GM18870 (cell line): ENCODE measurements around the gene CAT.

ENCODE experiments used
- ATAC-seq: cut with Tn5 transposase; IDR thresholded peaks from one replicate; pipeline ENCODE4 v1.9.1; 2021; ENCODE audit warnings: moderate library complexity; ENCODE audit not compliant: unreplicated experiment

The CAT gene

DNA sequence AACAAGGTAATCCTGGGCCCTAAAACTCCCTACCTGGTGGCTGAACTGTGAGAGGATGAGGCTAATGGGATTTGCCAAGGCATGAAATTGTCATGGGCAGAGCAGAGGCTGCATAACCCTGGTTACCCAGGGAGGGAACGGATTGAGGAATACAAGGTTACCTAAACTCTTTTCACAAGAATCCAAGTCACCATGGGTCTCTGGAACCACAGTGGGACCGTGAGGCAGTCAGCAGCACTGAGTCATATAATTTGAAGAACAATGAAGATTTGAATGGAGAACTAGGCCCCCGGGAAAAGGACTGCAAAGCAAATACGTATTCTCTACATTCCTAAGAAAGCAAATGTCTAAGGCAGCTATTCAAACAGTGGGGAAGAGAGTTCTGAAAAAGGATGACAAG lies 19.8 kb downstream of the CAT start:
- no peak for ATAC-seq

DNA sequence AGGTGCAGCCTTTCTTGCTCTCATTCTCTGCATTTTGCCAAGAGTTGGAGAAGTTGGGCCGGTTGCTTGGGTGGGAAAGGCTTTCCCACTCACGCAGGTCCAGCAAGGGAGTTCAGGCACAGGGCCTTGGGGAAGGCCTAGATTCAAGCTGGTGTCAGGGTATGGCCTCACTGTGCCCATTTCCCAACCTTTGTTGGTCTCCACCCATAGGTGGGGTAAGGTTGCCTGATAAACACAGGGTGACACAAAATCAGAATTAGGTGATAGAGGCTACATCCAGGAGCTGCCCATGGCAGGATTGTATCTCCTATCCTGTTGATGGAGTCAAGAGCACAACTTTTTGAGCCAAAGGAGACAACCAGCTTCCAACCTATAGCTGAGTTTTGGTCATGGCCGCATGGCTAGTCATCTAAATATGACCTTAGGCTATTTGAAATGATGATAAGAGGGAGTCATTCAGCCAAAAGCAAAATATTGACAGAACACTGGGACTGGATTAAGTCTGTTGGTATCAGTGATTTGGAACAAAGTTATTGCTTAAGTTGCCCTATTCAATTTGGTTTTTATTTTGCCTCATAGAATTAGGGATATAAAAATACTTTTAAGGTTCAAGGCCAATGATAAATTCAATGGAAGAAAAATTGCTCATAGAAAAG lies 20.9 kb downstream of the CAT start:
- no peak for ATAC-seq

DNA sequence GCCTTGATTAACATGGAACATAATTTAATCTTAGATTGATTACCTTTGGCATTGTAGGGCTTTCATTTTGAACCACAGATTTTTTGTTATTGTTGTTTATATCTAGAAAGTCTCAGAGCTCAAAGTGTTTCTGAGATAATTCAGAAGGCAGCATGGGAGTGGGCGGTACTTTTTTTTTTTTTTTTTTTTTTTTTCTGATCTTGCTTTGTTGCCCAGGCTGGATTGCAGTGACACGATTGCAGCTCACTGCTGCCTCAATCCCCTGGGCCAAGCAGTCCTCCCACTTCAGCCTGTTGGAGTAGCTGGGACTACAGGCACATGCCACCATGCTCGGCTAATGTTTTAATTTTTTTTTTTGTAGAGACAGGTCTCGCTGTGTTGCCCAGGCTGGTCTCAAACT lies 21.5 kb downstream of the CAT start:
- ATAC-seq: no peak

DNA sequence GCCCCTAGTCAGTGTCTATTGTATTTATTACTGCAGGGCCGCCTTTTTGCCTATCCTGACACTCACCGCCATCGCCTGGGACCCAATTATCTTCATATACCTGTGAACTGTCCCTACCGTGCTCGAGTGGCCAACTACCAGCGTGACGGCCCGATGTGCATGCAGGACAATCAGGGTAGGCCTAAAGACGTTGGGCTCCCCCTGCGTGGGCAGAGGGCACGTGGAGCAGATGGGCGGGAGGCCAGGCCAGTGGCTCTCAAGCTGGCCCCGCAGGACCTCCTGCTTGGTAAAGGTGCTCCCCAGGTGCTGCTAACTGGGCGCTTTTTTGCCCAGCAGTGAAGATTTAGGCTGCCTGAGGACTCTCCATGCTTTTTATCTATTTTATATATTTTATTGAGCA lies 22.5 kb downstream of the CAT start:
- no peak for ATAC-seq

DNA sequence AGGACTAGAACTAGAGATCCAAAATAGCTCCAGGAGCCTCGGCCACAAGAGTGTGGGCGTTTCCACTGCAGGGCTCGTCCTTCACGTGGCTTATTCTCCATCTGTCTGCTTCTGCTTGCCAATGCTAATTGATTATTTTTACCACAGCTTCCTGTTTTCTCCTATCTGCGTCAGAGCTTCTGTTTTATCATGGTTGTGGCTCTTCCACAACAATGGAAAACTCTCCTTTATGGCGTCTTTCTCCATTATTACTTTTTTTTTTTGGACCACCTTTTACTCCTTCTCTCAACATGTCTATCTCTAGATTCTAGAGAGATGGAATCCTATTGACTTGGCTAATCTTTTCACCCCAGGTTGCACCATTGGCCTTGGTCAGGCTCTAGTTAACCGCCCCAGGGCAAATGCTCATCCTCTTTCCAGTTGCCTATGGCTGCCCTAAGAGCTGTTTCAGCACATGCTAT lies 25.9 kb downstream of the CAT start:
- no peak for ATAC-seq

DNA sequence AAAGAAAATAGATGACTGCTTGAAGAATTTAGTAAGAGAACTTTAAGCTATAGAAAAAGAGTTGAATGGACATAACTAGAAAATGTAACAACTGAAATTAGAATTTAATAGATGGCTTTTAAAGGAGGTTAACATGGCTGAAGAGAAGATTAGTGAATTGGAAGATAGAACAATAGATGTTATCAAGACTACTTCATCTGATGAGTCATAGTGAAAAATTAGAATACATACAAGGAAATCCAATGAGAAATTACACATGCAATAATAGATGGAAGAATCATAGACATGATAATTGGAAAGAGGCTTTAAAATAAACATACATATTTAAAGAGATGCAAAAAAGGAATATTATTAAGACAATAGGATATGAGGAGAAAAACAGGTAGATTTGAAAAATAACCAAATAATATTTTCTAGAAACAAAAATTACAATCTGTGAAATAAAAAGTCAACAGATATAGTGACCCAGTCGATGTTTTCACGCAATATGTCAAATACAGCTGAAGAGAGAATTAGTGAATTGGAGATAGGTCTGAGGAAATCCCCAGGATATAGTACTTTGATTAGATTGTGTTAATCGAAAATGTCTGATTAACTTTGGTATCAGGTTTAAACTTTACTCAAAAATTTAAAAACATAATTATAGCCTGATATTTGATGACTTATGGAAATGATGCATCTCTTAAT lies 28.2 kb downstream of the CAT start:
- ATAC-seq: no peak

DNA sequence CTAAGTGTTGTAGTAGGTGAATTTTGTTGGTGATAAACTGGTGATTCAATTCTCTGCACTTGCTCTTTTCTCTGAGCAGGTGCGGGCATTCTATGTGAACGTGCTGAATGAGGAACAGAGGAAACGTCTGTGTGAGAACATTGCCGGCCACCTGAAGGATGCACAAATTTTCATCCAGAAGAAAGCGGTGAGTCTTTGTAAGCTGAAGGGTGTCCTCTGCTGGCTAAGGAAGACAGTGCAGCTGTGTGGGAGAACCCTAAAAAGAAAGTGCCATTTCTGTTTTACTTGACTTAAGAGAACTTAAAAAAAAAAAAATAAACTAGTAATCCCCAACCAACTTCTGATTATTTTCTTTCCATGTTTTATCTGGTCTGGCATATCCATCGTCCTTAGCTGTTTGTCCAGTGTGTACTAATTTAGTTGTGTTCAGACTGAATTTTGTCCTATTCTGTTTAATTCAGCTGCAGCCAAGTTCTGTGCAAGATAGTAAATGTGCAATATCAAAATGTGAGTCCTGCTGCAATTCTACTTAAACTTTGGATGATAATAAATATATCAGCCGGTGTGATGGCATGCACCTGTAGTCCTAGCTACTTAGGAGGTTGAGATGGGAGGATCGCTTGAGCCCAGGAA lies 29.6 kb downstream of the CAT start:
- ATAC-seq: no peak

DNA sequence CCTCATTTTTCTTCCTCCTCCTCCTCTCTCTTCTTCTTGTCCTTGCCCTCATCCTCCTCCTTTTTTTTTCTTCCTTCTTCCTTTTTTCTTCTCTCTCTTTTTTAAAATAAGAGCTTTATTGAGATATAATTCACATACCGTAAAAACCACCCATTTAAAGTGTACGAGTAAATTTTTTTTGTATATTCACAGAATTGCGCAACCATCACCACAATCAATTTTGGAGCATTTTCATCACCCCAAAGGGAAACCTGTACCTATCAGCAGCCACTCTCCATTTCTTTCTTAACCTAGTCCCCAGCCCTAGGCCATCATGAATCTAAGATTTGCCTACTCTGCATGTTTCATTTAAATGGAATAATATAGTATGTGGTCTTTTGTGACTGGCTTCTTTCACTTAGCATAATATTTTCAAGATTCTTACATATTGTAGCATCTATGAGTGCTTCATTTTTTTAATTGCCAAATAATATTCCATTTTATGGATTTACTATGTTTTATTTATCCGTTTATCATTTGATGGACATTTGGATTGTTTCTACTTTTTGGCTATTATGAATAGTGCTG lies 35.0 kb downstream of the CAT start:
- ATAC-seq: no peak

DNA sequence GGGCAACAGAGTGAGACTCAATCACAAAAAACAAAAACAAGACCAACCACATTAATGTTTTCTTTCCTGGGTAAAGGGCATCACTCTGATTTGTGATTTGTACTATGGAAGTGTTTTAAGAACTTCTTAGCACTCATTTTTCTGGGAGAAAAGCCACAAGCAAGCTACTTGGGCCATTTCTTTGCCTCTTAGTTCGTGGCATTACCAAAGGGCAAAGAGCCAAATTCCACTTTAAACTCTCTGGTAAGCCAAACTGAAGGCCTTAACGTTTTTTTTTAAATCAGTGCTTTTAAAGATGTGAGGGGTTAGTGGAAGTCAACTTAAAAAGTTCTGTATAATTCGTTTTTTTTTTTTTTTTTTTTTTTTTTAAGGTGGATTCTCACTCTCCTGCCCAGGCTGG lies 36.9 kb downstream of the CAT start:
- ATAC-seq: no peak

DNA sequence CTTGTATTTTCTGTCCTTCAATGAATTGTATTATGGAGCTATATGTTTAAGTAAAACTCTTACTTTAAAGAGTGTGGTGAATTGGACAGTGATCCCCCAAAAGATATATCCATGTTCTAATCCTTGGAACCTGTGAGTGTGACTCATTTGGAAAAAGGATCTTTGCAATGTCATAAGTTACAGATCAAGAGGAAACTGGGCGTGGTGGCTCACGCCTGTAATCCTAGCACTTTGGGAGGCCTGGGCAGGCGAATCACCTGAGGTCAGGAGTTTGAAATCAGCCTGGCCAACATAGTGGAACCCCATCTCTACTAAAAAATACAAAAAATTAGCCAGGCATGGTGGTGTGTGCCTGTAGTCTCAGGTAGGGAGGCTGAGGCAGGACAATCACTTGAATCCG lies 38.1 kb downstream of the CAT start:
- no peak for ATAC-seq

DNA sequence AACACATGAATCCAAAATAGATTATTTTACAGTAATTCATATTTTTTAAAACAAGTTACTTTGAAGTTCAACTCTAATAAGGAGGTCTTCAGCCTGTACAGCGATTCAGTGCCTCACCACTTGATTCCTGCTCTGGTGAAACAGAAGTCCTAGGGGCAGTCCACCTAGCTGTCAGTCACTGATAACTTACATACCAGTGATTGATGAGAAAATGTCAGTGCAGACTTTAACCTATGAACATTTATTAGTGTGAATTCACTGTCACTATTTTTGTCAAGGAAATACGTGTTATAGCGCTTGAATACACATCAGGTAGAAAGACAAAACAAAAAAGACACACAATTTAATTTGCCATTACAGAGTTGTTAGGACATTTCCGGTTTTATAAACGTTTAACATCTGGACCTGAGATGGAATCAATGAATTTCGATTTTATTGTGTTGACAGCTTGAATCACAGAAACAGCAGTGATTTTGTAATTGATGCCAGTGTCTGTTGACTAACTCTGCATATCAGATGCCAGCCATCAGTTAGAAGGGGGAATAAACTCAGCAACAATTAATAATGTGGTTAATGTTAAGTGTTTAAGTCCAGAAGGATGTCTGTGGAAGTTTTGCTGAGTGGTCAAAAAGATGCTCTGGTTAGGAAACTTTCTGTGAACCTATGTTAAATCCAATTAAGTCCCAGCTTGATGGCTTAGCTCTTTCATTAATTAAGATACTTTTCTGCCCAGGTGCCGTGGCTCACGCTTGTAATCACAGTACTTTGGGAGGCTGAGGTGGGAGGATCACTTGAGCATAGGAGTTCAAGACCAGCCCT lies 40.3 kb downstream of the CAT start:
- no peak for ATAC-seq

DNA sequence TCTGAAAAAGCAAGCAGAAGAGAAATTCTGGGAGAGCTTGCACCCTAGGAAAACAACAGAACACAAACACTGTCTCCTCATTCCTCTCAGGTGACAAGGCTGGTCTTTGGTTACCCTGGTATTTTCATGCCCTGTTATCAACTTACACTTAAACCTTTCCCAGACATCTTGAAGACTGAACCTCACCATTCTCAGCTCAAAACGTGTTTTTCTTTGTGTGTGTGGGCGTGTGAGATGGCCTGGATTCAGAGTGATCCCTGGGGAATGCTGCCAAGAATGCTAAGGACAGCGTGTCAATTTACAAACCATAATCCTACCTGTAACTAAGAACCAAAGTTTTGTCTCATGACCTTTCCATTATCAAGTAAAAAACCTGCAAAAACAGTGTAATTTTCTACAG lies 41.6 kb downstream of the CAT start:
- no peak for ATAC-seq

DNA sequence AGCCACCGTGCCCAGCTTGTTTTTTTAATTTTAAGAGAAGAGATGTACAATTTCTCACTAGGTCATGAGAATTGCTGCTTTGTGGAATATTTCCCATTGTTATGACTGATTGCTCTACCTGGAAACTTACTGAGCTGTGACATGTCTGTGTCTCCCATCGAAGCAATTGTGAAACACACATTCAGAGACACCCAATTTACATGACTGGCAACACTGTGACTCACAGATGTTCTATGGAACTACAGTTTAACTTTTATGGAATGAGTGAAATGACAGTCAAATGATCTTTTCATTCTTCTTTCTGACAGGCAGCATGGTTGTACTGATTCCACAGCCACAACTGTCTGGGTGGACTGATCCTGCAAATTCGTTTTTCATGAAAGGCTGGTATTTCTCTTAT lies 42.6 kb downstream of the CAT start:
- ATAC-seq: no peak

DNA sequence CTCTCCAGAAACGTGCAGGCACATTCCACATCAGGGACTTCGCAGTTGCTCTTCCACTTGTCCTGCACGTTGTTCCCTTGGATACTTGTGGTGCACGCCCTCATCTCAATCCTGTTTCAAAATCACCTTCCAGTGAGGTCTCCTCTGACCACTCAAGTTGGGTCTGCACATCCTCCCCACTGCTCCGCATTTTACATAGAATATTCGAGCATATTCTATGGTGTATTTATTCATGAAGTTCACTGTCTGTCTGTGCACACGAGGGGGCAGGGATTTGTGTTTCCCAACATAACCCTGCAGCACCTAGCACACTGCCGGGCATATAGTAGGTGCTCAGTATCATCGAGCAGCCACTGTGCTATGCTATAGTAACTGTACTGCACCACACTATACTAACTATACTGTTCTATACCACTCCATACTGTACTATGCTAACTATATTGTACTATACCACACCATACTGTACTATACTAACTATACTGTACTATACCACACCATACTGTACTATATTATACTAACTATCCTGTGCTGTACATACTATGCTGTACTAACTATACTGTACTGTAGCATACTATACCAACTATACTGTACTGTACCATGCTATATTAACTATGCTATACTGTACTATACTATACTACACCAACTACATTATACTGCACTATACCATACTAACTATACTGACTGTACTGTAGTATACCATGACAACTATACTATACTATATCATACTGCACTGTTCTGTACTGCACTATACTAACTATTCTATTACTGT lies 44.6 kb downstream of the CAT start:
- no peak for ATAC-seq

DNA sequence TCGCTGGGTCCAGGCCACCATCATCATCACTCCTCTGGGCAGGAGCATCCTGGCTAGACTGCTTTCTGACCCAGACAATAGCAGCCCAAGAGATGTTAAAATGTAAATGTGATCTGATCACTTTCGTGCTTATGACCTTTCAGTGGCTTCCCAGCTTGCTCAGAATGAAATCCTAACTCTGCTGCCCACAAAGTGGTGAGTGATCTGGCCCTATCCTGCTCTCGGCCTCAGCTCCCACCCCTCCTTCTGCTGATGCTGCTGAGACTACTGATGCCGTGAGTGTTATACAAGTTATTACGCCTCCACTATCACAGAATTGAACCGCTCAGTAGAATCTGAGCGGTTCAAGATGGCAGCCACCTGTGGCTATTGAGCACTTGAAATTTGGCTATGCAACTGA lies 48.7 kb downstream of the CAT start:
- ATAC-seq: no peak

DNA sequence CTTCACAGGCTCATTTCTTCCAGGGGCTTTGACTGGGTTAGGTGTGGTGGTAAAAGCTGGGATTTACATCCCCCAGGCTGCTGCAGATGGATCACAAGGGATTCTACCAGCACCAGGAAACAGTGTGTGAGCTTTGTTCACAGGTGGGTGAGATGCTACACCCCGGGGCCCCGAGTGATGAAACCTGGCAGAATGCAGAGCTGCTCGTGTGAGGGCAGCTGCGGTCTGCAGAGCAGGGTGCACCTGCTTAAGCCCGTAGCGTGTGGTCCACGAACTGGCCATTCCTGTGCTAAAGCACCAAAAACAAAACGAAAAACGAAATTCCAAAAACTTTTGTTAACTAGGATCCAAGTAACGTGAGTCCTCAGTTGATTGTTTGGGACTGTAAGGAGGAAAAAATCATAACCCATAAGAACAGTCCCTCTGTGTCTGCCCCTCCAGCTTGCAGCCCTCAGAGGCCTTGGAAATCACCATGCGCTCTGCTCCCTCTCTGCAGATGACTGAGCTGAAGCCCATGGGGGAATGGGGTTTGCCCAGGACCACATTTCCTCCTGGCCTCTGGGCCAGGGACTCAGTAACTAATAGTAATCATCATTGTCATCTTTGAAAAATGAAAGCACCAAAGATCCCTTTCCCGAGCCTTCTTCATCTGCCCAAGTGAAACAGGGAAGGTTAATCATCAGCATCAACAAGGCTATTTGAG lies 50.3 kb downstream of the CAT start:
- ATAC-seq: no peak

DNA sequence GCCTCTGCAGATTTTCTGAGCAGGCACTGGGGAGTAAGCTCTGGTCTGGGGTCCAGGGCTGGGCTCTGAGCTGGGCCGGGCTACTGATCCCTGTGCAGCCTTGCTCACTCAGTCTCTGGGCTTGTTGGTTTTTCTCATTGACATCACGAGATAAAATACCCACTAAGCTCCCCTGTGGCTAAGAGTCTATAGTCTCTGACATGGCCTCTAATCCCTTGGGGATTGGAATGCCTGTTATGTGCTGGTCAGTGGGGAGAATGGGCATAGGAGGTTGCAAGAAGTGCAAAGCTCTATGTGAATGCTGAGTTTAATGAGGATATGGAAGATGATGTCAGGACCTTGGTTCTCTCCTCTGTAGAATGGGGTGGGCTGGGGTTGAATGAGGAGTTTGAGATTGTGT lies 51.6 kb downstream of the CAT start:
- no peak for ATAC-seq

DNA sequence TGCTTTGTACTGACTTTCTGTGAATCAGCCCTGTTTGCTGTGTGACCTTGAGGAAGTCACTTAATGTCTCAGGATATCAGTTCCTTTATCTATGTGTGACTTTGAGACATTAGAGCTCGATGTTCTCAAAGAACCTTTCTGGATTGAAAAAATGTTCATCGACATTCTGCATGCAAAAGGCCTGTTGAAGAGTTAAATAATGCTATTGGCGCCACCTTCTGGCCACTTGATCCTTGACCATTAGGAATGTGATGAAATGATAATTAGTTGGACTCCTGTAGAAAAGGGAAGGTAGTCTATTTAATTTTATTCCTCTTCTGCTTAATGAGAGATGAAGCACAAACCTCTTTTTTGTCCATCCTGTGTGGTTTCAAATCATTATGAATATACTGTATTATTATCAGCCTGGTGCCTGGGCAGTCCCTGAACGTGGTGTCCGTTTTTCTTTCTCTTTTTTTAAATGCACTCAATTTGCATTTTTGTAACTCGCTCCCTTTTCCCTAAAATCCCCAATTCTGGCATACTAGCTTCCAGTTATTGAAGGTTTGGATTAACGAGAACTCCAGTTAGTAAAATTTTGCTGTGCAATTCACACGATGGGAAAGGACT lies 54.2 kb downstream of the CAT start:
- no peak for ATAC-seq

DNA sequence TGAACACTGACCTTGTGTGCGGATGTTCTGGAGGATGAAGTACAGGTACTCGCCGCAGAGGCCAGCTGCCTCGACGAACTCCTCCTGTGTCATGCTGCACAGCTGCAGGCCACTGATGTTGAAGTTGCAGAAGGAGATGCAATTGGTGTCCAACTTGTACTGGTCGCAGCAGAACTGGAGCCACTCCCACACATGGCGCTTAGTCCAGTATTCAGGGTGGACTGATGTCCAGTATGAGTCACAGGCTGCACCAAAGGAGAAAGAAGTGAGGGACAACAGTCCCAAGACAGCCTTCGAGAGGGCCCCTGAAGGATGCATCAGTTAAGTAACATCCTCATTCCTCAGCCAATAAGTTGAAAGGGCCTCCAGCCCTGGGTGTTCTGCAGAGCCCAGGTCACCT lies 54.7 kb downstream of the CAT start:
- no peak for ATAC-seq
